ENCODE measurements around the gene ANO8. TPM values are rescaled to one million over a fixed set of nuclear protein-coding genes. Genes with fewer than 3 reads are reported as not detected.

The ANO8 gene
- total and polyA plus RNA-seq, 2 of the 8 experiments (the other 6 are each of a cell fraction or from before 2014, with no cell fraction given), result 9.5 to 20.7 TPM

DNA sequence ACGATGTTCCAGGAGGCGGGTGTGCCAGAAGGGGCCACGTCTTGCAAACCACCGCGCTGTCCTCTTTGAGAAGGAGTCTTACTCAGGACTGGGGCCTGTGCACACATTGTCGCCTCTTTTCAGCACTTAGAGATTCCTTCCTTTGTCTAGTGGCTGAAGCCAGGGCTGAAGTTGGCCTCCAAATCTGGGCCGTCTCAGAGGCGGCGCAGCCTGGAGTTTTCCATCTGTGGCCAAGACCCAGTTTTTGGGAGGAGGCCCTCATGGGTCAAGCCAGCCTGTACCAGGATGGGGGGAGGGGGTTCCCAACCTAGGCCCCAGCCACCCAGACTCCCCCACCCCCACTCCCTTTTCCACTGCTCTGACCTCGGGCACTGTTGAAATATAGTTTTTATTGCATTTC is 11.8 kb downstream of the ANO8 start:
- ChIA-PET CTCF (ENCODE audit: partially characterized antibody) (interaction anchor here (1.2 kb wide), 1 partner anchor 10 kb away, joined by 4 read pairs; no protein-coding TSS in a partner anchor), POLR2A (ENCODE audit: partially characterized antibody) (interaction anchor here (0.6 to 17.1 kb wide), 3 partner anchors 12 to 39 kb away, joined by 3 to 329 read pairs (median 100); partner anchors contain the start of genes ABHD8, ANO8, DDA1 and GTPBP3)
- Histone ChIP-seq H4K91ac (replicated peaks; ENCODE audit: insufficient read length, low read length) (no peak overlapping the region), H2BK15ac (ENCODE audit: low read length) (no peak overlapping the region), H4K20me1 (replicated peaks in 1 of 2; ENCODE audit: control insufficient read depth in 1 of 2, insufficient read depth in 2 of 2, low read length in 2 of 2) (peaks cover 0 to 3% of the 10 kb centered on the region in 2 experiments), H3K27me3 (replicated peaks in 1 of 4; ENCODE audit: control insufficient read depth in 3 of 4, extremely low read depth in 1 of 4, insufficient read depth in 3 of 4, low read length in 3 of 4) (no peaks in the 10 kb centered on the region), H3K4me1 (replicated peaks in 1 of 4; ENCODE audit: control insufficient read depth in 3 of 4, insufficient read depth in 4 of 4, low read length in 3 of 4) (peaks cover 0 to 12% (median 7%) of the 10 kb centered on the region in 4 experiments; a peak in 4 of 7 replicates), H3K4me3 (ENCODE audit: extremely low read depth in 1 of 4, insufficient read depth in 2 of 4, low read depth in 3 of 4, low read length in 4 of 4) (no peak overlapping the region), H3K18ac (ENCODE audit: extremely low read depth, low read length) (no peak overlapping the region), H3K4me2 (ENCODE audit: insufficient read depth in 1 of 2, low read depth in 2 of 2, low read length in 2 of 2) (no peak overlapping the region), H3K36me3 (ENCODE audit: control insufficient read depth in 2 of 4, insufficient read depth in 4 of 4, low read length in 3 of 4) (peaks cover 2 to 38% (median 15%) of the 10 kb centered on the region in 4 experiments; a peak in 5 of 8 replicates), H3K9ac (replicated peaks in 1 of 4; ENCODE audit: extremely low read depth in 1 of 4, low read depth in 3 of 4, low read length in 3 of 4) (no peak overlapping the region), H3K4ac (replicated peaks; ENCODE audit: insufficient read length, low read depth, low read length) (no peak overlapping the region), H2AFZ (ENCODE audit: low read length) (no peak overlapping the region), H3K9me3 (ENCODE audit: insufficient read depth in 2 of 2, low read depth in 1 of 2, low read length in 1 of 2) (no peaks in the 10 kb centered on the region), H2BK20ac (ENCODE audit: low read length) (no peak overlapping the region), H3K23ac (ENCODE audit: insufficient read length) (no peak overlapping the region), H2BK120ac (replicated peaks; ENCODE audit: low read depth, low read length) (no peak overlapping the region), H2BK12ac (ENCODE audit: low read depth, low read length) (no peak overlapping the region), H4K5ac (ENCODE audit: insufficient read length, low read depth, low read length) (no peak overlapping the region), H3K27ac (ENCODE audit: low read depth, low read length) (no peak overlapping the region), H4K8ac (ENCODE audit: extremely low read depth, insufficient read depth, low read length) (no peak overlapping the region), H3K79me1 (ENCODE audit: low read depth, low read length) (no peaks in the 10 kb centered on the region; the same call in 1 of the 2 replicates), H2BK5ac (ENCODE audit: low read depth, low read length) (peak overlapping the region; percentile 79), H2AK5ac (ENCODE audit: low read depth, low read length) (no peak overlapping the region), H3K14ac (ENCODE audit: insufficient read length) (no peak overlapping the region), H3K79me2 (ENCODE audit: control insufficient read depth in 1 of 2, insufficient read depth in 2 of 2, low read length in 2 of 2) (no peaks in the 10 kb centered on the region), H3K56ac (replicated peaks; ENCODE audit: insufficient read length, low read depth, low read length) (no peak overlapping the region), H3K23me2 (ENCODE audit: low read depth, low read length) (peaks cover 1% of the 10 kb centered on the region; the same call in 1 of the 2 replicates)
- DNase-seq (ENCODE audit: low read depth in 1 of 2, low spot score in 2 of 2), result no peak
- WGBS, 2 experiments (ENCODE audit: extremely low coverage in 1 of 2, insufficient coverage in 1 of 2, insufficient read length in 1 of 2, insufficient replicate concordance in 2 of 2, low coverage in 1 of 2, low lambda C conversion rate in 2 of 2, missing lambda C conversion rate in 1 of 2), result 84% methylated on average over 9 of the region's 10 CpGs; no CpG with 5 or more reads in 1 of the 2 experiments
- FAIRE-seq, result no peak
- TF ChIP-seq YY1 (IDR thresholded peaks at IDR 0.05; ENCODE audit: low read depth, low read length) (no peak), HDAC6 (IDR thresholded peaks at IDR 0.05; ENCODE audit: low read depth, low read length) (no peak), PHF8 (conservative IDR thresholded peaks at IDR 0.05; ENCODE audit: low read depth, low read length) (no peak), KDM4A (IDR thresholded peaks at IDR 0.05; ENCODE audit: low read depth, low read length, severe bottlenecking) (no peak), CHD1 (IDR thresholded peaks at IDR 0.05; ENCODE audit: low read depth, low read length) (no peak), RFX5 (IDR thresholded peaks at IDR 0.05; ENCODE audit: borderline replicate concordance, low read depth, low read length) (no peak), BCL11A (IDR thresholded peaks at IDR 0.05; ENCODE audit: low read depth in 2 of 2, low read length in 2 of 2) (no peak), EZH2 (IDR thresholded peaks at IDR 0.05; ENCODE audit: low read depth, low read length, severe bottlenecking) (no peak), BRCA1 (IDR thresholded peaks at IDR 0.05; ENCODE audit: low read depth, low read length) (no peak)
- TF ChIP-seq, protein P1, sequence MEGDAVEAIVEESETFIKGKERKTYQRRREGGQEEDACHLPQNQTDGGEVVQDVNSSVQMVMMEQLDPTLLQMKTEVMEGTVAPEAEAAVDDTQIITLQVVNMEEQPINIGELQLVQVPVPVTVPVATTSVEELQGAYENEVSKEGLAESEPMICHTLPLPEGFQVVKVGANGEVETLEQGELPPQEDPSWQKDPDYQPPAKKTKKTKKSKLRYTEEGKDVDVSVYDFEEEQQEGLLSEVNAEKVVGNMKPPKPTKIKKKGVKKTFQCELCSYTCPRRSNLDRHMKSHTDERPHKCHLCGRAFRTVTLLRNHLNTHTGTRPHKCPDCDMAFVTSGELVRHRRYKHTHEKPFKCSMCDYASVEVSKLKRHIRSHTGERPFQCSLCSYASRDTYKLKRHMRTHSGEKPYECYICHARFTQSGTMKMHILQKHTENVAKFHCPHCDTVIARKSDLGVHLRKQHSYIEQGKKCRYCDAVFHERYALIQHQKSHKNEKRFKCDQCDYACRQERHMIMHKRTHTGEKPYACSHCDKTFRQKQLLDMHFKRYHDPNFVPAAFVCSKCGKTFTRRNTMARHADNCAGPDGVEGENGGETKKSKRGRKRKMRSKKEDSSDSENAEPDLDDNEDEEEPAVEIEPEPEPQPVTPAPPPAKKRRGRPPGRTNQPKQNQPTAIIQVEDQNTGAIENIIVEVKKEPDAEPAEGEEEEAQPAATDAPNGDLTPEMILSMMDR (IDR thresholded peaks at IDR 0.05; ENCODE audit: control extremely low read depth in 1 of 3, insufficient read depth in 1 of 3, low read depth in 1 of 3, low read length in 3 of 3), result no peak

Measured in H1 (cell line).